ENCODE results near the gene AHNAK2. TPM values are rescaled to one million over a fixed set of nuclear protein-coding genes. Genes with fewer than 3 reads are reported as not detected.

The AHNAK2 gene
- total and polyA plus RNA-seq, 9 of the 15 experiments (the other 6 are each of a cell fraction or from before 2014, with no cell fraction given), result 0.04 to 0.09 (median 0.04) TPM; not detected in 6

GRCh38 chr14:105020815-105021655, 42.9 kb upstream of the AHNAK2 start, which contains the start of gene CDCA4 (continued):
- TF ChIP-seq E2F4 (CRISPR knock-in tag; IDR thresholded peaks at IDR 0.05; ENCODE audit: low read depth) (peak; percentile 85), NFYB (IDR thresholded peaks at IDR 0.05; ENCODE audit: extremely low read depth, insufficient read length) (peak; percentile 72), RBBP5 (IDR thresholded peaks at IDR 0.05; ENCODE audit: borderline replicate concordance, insufficient read depth, low read length, poor library complexity, severe bottlenecking) (peak; percentile 14), L3MBTL2 (IDR thresholded peaks at IDR 0.05) (peak; percentile 75; the same call in 1 of the 2 replicates), POLR2G (IDR thresholded peaks at IDR 0.05; ENCODE audit: low read depth, low read length) (peak; percentile 95), CCNT2 (IDR thresholded peaks at IDR 0.05; ENCODE audit: borderline replicate concordance, extremely low read depth, insufficient read length, low read depth, low read length) (peak; percentile 66), ATF6 (CRISPR knock-in tag; IDR thresholded peaks at IDR 0.05) (no peak), HMGN3 (IDR thresholded peaks at IDR 0.05; ENCODE audit: borderline replicate concordance, extremely low read depth, insufficient read length, low read depth, low read length) (peak; percentile 30), EP300 (IDR thresholded peaks at IDR 0.05; ENCODE audit: low read length) (peak; percentile 19; the same call in 1 of the 2 replicates), ESRRA (IDR thresholded peaks at IDR 0.05; ENCODE audit: borderline replicate concordance, low read depth) (0 out of 2 replicates have a peak, but pooled peaks have one; percentile 9)
- TF ChIP-seq, protein P1, sequence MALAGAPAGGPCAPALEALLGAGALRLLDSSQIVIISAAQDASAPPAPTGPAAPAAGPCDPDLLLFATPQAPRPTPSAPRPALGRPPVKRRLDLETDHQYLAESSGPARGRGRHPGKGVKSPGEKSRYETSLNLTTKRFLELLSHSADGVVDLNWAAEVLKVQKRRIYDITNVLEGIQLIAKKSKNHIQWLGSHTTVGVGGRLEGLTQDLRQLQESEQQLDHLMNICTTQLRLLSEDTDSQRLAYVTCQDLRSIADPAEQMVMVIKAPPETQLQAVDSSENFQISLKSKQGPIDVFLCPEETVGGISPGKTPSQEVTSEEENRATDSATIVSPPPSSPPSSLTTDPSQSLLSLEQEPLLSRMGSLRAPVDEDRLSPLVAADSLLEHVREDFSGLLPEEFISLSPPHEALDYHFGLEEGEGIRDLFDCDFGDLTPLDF (CRISPR knock-in tag; IDR thresholded peaks at IDR 0.05), result peak; percentile 99
- TF ChIP-seq, protein P2, sequence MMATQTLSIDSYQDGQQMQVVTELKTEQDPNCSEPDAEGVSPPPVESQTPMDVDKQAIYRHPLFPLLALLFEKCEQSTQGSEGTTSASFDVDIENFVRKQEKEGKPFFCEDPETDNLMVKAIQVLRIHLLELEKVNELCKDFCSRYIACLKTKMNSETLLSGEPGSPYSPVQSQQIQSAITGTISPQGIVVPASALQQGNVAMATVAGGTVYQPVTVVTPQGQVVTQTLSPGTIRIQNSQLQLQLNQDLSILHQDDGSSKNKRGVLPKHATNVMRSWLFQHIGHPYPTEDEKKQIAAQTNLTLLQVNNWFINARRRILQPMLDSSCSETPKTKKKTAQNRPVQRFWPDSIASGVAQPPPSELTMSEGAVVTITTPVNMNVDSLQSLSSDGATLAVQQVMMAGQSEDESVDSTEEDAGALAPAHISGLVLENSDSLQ (IDR thresholded peaks at IDR 0.05), result 0 out of 2 replicates have a peak, but pooled peaks have one; percentile 6
- TF ChIP-seq, protein P3, sequence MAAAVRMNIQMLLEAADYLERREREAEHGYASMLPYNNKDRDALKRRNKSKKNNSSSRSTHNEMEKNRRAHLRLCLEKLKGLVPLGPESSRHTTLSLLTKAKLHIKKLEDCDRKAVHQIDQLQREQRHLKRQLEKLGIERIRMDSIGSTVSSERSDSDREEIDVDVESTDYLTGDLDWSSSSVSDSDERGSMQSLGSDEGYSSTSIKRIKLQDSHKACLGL (CRISPR knock-in tag; IDR thresholded peaks at IDR 0.05; ENCODE audit: borderline replicate concordance, poor library complexity, severe bottlenecking), result peak; percentile 93
- TF ChIP-seq, protein P4, sequence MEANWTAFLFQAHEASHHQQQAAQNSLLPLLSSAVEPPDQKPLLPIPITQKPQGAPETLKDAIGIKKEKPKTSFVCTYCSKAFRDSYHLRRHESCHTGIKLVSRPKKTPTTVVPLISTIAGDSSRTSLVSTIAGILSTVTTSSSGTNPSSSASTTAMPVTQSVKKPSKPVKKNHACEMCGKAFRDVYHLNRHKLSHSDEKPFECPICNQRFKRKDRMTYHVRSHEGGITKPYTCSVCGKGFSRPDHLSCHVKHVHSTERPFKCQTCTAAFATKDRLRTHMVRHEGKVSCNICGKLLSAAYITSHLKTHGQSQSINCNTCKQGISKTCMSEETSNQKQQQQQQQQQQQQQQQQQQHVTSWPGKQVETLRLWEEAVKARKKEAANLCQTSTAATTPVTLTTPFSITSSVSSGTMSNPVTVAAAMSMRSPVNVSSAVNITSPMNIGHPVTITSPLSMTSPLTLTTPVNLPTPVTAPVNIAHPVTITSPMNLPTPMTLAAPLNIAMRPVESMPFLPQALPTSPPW (CRISPR knock-in tag; IDR thresholded peaks at IDR 0.05), result peak; percentile 87

Measured in K562 (cell line).